HG02571 (cell line): ENCODE results near the gene STAMBP.
"Not testable (repeated sequence)": the region's sequence is repeated elsewhere in the genome, so short reads cannot be mapped to it uniquely, and the experiment has no call there.

Experiments
- ATAC-seq: cut with Tn5 transposase; IDR thresholded peaks from one replicate; pipeline ENCODE4 v1.9.1; 2021; ENCODE audit warnings: mild to moderate bottlenecking, moderate library complexity; ENCODE audit not compliant: unreplicated experiment

Gene STAMBP

GRCh38 chr2:73903949-73904613 is 75.3 kb downstream of the STAMBP start:
- not testable (repeated sequence) for ATAC-seq

DNA sequence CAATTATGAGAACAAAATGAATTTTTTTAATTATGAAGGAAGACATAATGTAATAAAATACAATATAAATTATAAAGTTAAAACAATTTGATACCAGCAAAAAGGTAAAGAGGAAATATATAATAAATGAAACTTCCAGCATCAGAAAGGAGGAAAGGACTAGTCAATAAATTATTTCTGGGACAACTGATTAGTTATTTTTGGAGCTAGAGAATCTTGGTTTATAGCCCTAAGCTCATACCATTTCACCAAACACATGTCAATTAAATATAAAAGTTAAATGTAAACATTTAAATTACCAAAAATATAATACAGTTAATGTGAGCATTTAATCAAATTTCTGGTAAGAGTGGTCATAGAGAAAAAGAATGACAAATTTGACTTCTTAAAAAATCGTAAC is 76.2 kb downstream of the STAMBP start:
- ATAC-seq = no peak

GRCh38 chr2:73906847-73907505 is 78.2 kb downstream of the STAMBP start:
- ATAC-seq = no peak

GRCh38 chr2:73907840-73908452 is 79.2 kb downstream of the STAMBP start:
- ATAC-seq = peak; percentile 54

DNA sequence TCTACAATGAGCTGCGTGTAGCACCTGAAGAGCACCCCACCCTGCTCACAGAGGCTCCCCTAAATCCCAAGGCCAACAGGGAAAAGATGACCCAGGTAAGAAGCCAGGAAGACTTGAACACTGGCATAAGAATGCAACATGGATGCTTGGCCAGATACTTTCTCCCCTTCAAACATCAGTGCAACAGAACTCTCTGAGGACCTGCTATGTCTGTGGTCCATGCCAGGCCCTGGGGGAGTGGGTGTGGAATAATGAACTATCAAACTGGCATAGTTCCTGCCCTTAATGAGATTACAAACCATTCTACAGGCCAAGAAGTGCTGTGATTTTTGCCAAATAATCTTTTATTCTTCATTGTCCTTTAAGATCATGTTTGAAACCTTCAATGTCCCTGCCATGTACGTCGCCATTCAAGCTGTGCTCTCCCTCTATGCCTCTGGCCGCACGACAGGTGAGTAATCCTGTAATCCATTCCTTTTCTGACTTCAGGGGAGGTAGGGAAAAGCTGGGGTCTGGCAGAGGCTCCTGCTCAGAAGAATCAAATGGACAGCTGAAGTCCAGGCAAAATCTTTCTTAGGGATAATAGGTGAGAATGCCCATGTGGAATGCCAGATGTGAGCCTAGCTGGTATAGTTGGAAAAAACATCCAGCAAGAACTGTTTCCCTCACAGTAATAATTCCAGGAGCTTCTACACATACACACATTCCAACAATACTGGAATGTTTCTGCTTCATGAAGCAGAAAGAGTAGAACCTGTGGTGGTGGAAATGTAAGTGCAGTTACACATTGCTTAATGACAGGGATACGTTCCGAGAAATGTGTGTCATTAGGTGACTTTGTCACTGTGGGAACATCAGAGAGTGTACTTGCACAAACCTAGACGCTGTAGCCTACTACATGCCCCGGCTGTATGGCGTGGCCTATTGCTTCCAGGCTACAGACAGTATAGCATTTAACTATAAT is 80.2 kb downstream of the STAMBP start:
- ATAC-seq = no peak

DNA sequence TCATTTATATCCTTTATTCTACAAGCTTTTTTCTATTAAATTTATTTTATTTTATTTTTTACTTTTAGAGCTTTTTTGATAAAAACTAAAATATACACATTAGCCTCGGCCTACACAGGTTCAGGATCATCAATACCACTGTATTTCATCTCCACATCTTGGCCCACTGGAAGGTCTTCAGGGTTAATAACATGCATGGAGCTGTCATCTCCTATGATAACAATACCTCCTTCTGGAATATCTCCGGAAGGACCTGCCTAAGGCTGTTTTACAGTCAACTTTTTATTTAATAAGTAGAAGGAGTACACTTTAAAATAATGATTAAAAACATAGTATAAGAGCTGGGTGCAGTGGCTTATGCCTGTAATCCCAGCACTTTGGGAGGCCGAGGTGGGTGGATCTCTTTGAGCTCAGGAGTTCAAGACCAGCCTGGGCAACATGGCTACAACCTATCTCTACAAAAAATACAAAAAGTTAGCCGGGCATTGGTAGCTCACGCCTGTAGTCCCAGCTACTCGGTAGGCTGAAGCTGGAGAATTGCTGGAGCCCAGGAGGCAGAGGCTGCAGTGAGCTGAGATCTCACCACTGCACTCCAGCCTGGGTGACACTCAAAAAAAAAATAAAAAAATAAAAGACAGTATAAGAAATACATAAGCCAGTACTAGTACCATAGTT is 82.2 kb downstream of the STAMBP start:
- no peak for ATAC-seq

DNA sequence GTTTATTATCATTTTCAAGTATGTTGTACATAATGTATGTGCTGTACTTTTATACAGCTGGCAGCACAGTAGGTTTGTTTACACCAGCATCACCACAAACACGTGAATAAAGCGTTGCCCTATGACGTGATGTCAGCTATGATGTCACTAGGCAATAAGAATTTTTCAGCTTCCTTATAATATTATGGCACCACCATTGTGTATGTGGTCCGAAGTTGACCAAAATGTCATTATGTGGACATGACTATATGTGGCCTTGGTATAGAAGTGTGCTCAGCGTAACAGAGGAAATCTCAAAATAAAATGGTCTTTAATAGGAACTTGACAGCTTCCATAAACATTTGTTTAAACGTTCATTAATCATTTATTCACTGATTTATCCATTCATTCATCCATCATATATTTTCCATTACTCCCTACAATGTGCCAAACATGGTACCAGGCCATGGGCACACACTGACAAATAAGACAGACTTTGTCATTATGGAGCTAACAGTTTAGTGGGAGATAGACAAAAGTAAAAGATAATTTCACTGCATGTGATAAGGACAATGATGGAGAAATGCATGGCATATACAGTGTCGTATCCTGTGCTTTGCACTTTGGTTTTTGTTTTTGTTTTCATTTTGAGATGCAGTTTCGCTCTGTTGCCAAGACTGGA is 82.9 kb downstream of the STAMBP start:
- ATAC-seq = no peak

DNA sequence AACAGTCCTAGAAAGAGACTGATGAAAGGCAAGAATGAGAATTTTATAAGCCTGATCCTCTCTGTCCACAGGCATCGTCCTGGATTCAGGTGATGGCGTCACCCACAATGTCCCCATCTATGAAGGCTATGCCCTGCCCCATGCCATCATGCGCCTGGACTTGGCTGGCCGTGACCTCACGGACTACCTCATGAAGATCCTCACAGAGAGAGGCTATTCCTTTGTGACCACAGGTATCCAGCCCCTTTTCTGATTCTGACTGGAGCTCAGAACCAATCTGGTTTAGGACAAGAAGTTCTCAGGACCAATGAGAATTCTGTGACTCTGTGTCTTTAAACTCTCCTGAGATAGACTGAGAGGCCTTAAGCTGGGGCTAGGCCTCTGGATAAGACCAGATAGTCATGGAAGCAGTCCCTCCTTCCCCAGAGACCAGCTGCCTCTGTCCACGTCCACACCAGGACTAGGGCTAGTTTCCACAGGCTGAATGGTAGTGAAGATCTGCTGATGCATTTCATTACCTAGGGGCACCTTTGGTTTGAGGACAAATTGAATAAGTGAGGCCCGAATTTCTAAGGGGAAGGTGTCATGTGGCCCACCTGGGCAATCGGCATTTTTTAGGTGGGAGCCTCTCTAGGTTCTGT is 84.8 kb downstream of the STAMBP start:
- ATAC-seq = no peak

DNA sequence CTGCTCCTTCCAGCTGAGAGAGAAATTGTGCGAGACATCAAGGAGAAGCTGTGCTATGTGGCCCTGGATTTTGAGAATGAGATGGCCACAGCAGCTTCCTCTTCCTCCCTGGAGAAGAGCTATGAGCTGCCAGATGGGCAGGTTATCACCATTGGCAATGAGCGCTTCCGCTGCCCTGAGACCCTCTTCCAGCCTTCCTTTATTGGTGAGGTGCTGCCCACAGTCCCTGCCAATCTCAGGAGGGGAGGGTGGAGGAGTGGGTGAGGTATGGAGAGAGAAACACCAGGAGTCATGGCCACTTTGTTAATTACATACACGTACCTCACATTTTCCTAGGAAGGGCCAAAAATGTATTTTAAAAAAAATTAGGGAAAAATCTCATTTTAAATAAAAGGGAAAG is 85.9 kb downstream of the STAMBP start:
- ATAC-seq = no peak

DNA sequence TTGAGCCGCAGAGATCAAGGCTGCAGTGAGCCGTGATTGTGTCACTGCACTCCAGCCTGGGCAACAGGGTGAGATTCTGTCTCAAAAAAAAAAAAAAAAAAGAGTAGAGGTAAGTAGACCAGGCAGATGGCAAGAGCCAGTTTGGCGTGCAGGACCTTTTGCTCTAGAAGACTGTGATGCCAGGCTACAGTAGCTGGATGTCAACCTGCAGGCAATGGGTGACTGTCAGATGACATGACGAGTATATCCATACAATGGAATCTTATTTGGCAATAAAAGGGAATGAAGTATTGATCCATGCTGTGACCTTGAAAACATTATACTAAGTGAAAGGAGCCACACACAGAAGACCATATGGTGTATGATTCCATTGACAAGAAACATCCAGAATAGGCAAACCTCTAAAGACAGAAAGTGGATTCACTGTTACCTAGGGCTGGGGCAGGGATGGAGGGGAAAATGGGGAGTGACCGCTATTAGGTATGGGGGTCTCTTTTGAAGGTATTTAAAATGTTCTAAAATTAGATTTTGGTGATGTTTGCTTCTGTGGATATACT is 86.8 kb downstream of the STAMBP start:
- ATAC-seq = no peak

GRCh38 chr2:73916666-73917065 is 87.9 kb downstream of the STAMBP start:
- no peak for ATAC-seq

- ATAC-seq = no peak
These were observed 88.5 kb downstream of the STAMBP start for GRCh38 chr2:73917296-73917695.

GRCh38 chr2:73917696-73918207 is 89.0 kb downstream of the STAMBP start:
- ATAC-seq = no peak

GRCh38 chr2:73918856-73919255 is 90.1 kb downstream of the STAMBP start:
- ATAC-seq = no peak

DNA sequence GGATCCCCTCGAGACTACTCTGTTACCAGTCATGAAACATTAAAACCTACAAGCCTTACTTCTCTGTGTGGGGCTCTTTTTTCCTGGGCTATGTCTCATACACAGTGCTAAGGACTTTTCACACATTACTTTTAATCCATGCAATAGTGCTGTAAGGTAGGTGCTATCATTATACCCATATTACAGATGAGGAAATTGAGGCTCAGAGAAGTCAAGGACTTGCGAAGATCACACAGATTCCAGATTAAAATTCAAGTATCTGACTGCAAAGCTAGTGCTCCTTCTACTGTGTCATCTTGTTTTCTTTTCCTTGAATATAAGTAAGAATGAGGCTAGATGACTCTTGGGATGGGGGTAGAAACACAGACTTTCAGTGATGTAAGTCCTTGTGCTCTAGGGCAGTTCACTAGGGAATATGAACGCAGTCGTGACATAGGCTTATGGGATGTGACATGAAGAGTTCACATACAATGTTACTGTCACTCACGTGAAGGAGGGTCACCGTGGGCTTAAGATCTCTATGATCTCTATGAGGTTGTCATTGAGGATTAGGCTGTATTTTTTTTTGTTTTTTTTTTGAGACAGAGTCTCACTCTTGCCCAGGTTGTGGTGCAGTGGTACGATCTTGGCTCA is 91.0 kb downstream of the STAMBP start:
- ATAC-seq = no peak

- ATAC-seq = no peak
These were observed 92.1 kb downstream of the STAMBP start for GRCh38 chr2:73920577-73921545.

- no peak for ATAC-seq
These were observed 92.8 kb downstream of the STAMBP start for GRCh38 chr2:73921581-73921980.
